CD4-positive, alpha-beta T cell treated with Interleukin-17A for 4 hours (primary cell): ENCODE data around the gene MUCL3.
"Not testable (repeated sequence)": the region's sequence is repeated elsewhere in the genome, so short reads cannot be mapped to it uniquely, and the experiment has no call there.

Experiments used
- DNase-seq: peaks from one replicate; pipeline ENCODE4 v3.0.0-alpha.2; 2020; ENCODE audit warnings: mixed read lengths

The MUCL3 gene

GRCh38 chr6:30942338-30943060 lies 1.7 kb downstream of the MUCL3 start:
- peak; percentile 19 for DNase-seq

GRCh38 chr6:30944051-30944450 lies 3.3 kb downstream of the MUCL3 start:
- DNase-seq: no peak

- no peak for DNase-seq
These were observed 4.5 kb downstream of the MUCL3 start for GRCh38 chr6:30945281-30945680.

GRCh38 chr6:30947231-30947630 lies 6.5 kb downstream of the MUCL3 start:
- DNase-seq: no peak

GRCh38 chr6:30948811-30949210 lies 8.0 kb downstream of the MUCL3 start:
- no peak for DNase-seq

- no peak for DNase-seq
These were observed 11.2 kb downstream of the MUCL3 start for GRCh38 chr6:30951907-30952469.

GRCh38 chr6:30954631-30955366 lies 14.0 kb downstream of the MUCL3 start:
- no peak for DNase-seq

- DNase-seq: peak; percentile 72
These were observed 14.7 kb downstream of the MUCL3 start for GRCh38 chr6:30955367-30956042.

- DNase-seq: no peak
These were observed 16.9 kb downstream of the MUCL3 start for GRCh38 chr6:30957716-30958115.

- DNase-seq: no peak
These were observed 20.3 kb downstream of the MUCL3 start for GRCh38 chr6:30960907-30961673.

- no peak for DNase-seq
These were observed 21.9 kb downstream of the MUCL3 start for GRCh38 chr6:30962716-30963115.

- no peak for DNase-seq
These were observed 22.9 kb downstream of the MUCL3 start for GRCh38 chr6:30963641-30964040.

- no peak for DNase-seq
These were observed 23.3 kb downstream of the MUCL3 start for GRCh38 chr6:30964075-30964474.

- no peak for DNase-seq
These were observed 24.4 kb downstream of the MUCL3 start for GRCh38 chr6:30965140-30965601.

GRCh38 chr6:30966154-30966553 lies 25.4 kb downstream of the MUCL3 start:
- DNase-seq: no peak

- not testable (repeated sequence) for DNase-seq
These were observed 28.4 kb downstream of the MUCL3 start for GRCh38 chr6:30969171-30969570.

GRCh38 chr6:30970946-30971345 lies 30.2 kb downstream of the MUCL3 start:
- DNase-seq: no peak

GRCh38 chr6:30972816-30973215 lies 32.0 kb downstream of the MUCL3 start:
- DNase-seq: no peak

GRCh38 chr6:30974490-30975252 lies 33.9 kb downstream of the MUCL3 start:
- no peak for DNase-seq

GRCh38 chr6:30979141-30979540 lies 38.4 kb downstream of the MUCL3 start:
- DNase-seq: no peak

GRCh38 chr6:30979690-30980089 lies 38.9 kb downstream of the MUCL3 start:
- no peak for DNase-seq
